Ishikawa (cell line): ENCODE results near the gene HAGH.

Source experiments
- EP300 ChIP-seq: IDR thresholded peaks from 2 replicates; pipeline ENCODE4 v1.6.1; 2012; ENCODE audit warnings: borderline replicate concordance
- NFIC ChIP-seq: IDR thresholded peaks from 2 replicates; pipeline ENCODE4 v1.6.1; 2012
- REST ChIP-seq: IDR thresholded peaks from 2 replicates; pipeline ENCODE4 v1.6.1; 2012; ENCODE audit warnings: low read depth, mild to moderate bottlenecking
- TAF1 ChIP-seq: IDR thresholded peaks from 2 replicates; pipeline ENCODE4 v1.6.1; 2012; ENCODE audit warnings: low read depth, mild to moderate bottlenecking
- YY1 ChIP-seq: IDR thresholded peaks from 2 replicates; pipeline ENCODE4 v1.6.1; 2012; ENCODE audit warnings: low read depth
- ZBTB7A ChIP-seq: IDR thresholded peaks from 2 replicates; pipeline ENCODE4 v1.6.1; 2012; ENCODE audit warnings: low read depth
- TF ChIP-seq, protein P1 (sequence below): IDR thresholded peaks from 2 replicates; pipeline ENCODE4 v1.6.1; 2012

DNA sequence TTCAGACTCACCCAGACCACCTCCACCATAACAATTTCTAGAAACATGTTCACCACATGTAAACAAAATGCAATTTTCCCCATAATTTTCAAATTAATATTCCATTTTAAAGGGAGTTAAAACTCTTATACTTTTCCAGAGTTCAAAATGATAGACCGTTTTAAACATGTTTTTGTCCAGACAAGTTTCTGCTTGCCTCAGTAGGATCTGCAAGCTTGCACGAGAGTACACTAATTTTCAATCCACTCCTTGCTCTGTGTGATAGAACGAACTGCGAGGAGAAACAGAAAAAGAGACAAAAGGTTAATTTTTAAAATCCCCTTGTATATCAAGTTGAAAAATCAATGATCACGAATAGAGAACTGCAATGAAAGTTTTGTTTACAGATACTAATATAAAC, 7.5 kb upstream of the HAGH start:
- no peak for TF ChIP-seq NFIC
- no peak for TF ChIP-seq TAF1
- TF ChIP-seq YY1 = no peak
- TF ChIP-seq ZBTB7A = no peak
- TF ChIP-seq, protein P1, sequence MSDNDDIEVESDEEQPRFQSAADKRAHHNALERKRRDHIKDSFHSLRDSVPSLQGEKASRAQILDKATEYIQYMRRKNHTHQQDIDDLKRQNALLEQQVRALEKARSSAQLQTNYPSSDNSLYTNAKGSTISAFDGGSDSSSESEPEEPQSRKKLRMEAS = no peak
- TF ChIP-seq EP300 = no peak
- no peak for TF ChIP-seq REST
